ENCODE measurements around the gene TBCC. TPM values are rescaled to one million over a fixed set of nuclear protein-coding genes. Genes with fewer than 3 reads are reported as not detected.
A peak's percentile ranks its signal among the peaks of the same experiment; 100 is the strongest.

The TBCC gene
- total and polyA plus RNA-seq, 2 of the 13 experiments (the other 11 are each of a cell fraction or from before 2014, with no cell fraction given): 14.8 to 36.1 TPM

- TF ChIP-seq, protein P1, sequence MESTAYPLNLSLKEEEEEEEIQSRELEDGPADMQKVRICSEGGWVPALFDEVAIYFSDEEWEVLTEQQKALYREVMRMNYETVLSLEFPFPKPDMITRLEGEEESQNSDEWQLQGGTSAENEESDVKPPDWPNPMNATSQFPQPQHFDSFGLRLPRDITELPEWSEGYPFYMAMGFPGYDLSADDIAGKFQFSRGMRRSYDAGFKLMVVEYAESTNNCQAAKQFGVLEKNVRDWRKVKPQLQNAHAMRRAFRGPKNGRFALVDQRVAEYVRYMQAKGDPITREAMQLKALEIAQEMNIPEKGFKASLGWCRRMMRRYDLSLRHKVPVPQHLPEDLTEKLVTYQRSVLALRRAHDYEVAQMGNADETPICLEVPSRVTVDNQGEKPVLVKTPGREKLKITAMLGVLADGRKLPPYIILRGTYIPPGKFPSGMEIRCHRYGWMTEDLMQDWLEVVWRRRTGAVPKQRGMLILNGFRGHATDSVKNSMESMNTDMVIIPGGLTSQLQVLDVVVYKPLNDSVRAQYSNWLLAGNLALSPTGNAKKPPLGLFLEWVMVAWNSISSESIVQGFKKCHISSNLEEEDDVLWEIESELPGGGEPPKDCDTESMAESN (CRISPR knock-in tag; conservative IDR thresholded peaks at IDR 0.05): peak; percentile 63; the same call in 1 of the 2 replicates
- TF ChIP-seq, protein P2, sequence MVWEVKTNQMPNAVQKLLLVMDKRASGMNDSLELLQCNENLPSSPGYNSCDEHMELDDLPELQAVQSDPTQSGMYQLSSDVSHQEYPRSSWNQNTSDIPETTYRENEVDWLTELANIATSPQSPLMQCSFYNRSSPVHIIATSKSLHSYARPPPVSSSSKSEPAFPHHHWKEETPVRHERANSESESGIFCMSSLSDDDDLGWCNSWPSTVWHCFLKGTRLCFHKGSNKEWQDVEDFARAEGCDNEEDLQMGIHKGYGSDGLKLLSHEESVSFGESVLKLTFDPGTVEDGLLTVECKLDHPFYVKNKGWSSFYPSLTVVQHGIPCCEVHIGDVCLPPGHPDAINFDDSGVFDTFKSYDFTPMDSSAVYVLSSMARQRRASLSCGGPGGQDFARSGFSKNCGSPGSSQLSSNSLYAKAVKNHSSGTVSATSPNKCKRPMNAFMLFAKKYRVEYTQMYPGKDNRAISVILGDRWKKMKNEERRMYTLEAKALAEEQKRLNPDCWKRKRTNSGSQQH (CRISPR knock-in tag; IDR thresholded peaks at IDR 0.05; ENCODE audit: low read depth): no peak
- TF ChIP-seq ZNF784 (CRISPR knock-in tag; IDR thresholded peaks at IDR 0.05; ENCODE audit: borderline replicate concordance) (no peak), CTCF (CRISPR knock-in tag; IDR thresholded peaks at IDR 0.05) (peak; percentile 94), ZNF350 (CRISPR knock-in tag; IDR thresholded peaks at IDR 0.05; ENCODE audit: borderline replicate concordance, low read depth) (no peak), HMGXB4 (CRISPR knock-in tag; IDR thresholded peaks at IDR 0.05; ENCODE audit: borderline replicate concordance in 1 of 2, low read depth in 1 of 2) (peak; percentile 66 to 87; a peak in 3 of 4 replicates), SMYD3 (CRISPR knock-in tag; IDR thresholded peaks at IDR 0.05) (peak; percentile 76; the same call in 1 of the 2 replicates), ZSCAN29 (CRISPR knock-in tag; conservative IDR thresholded peaks at IDR 0.05) (0 out of 2 replicates have a peak, but pooled peaks have one; percentile 43), IRF2 (CRISPR knock-in tag; IDR thresholded peaks at IDR 0.05) (0 out of 2 replicates have a peak, but pooled peaks have one; percentile 30), ZNF460 (CRISPR knock-in tag; IDR thresholded peaks at IDR 0.05; ENCODE audit: borderline replicate concordance) (no peak), ISL2 (CRISPR knock-in tag; IDR thresholded peaks at IDR 0.05) (peak; percentile 40; the same call in 1 of the 2 replicates)
- TF ChIP-seq, protein P3, sequence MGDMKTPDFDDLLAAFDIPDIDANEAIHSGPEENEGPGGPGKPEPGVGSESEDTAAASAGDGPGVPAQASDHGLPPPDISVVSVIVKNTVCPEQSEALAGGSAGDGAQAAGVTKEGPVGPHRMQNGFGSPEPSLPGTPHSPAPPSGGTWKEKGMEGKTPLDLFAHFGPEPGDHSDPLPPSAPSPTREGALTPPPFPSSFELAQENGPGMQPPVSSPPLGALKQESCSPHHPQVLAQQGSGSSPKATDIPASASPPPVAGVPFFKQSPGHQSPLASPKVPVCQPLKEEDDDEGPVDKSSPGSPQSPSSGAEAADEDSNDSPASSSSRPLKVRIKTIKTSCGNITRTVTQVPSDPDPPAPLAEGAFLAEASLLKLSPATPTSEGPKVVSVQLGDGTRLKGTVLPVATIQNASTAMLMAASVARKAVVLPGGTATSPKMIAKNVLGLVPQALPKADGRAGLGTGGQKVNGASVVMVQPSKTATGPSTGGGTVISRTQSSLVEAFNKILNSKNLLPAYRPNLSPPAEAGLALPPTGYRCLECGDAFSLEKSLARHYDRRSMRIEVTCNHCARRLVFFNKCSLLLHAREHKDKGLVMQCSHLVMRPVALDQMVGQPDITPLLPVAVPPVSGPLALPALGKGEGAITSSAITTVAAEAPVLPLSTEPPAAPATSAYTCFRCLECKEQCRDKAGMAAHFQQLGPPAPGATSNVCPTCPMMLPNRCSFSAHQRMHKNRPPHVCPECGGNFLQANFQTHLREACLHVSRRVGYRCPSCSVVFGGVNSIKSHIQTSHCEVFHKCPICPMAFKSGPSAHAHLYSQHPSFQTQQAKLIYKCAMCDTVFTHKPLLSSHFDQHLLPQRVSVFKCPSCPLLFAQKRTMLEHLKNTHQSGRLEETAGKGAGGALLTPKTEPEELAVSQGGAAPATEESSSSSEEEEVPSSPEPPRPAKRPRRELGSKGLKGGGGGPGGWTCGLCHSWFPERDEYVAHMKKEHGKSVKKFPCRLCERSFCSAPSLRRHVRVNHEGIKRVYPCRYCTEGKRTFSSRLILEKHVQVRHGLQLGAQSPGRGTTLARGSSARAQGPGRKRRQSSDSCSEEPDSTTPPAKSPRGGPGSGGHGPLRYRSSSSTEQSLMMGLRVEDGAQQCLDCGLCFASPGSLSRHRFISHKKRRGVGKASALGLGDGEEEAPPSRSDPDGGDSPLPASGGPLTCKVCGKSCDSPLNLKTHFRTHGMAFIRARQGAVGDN (CRISPR knock-in tag; IDR thresholded peaks at IDR 0.05): no peak
- TF ChIP-seq, protein P4, sequence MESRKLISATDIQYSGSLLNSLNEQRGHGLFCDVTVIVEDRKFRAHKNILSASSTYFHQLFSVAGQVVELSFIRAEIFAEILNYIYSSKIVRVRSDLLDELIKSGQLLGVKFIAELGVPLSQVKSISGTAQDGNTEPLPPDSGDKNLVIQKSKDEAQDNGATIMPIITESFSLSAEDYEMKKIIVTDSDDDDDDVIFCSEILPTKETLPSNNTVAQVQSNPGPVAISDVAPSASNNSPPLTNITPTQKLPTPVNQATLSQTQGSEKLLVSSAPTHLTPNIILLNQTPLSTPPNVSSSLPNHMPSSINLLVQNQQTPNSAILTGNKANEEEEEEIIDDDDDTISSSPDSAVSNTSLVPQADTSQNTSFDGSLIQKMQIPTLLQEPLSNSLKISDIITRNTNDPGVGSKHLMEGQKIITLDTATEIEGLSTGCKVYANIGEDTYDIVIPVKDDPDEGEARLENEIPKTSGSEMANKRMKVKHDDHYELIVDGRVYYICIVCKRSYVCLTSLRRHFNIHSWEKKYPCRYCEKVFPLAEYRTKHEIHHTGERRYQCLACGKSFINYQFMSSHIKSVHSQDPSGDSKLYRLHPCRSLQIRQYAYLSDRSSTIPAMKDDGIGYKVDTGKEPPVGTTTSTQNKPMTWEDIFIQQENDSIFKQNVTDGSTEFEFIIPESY (CRISPR knock-in tag; IDR thresholded peaks at IDR 0.05): peak; percentile 18; the same call in 1 of the 2 replicates
Measured at GRCh38 chr6:42726485-42727086, 19.3 kb downstream of the TBCC start (continued).
